OCI-LY3 (cell line): ENCODE measurements around the gene ADRA2B.

Source experiments
- H2AFZ ChIP-seq: fragments of 200-600, 300-600 bp; shearing (Covaris generic); 2 replicates; pipeline ENCODE4 v1.6.0; 2014; ENCODE audit warnings: antibody characterized with exemption, low read depth, low read length
- H3K27ac ChIP-seq: fragments of 200-600, 300-600 bp; sonication (generic); 2 replicates; pipeline ENCODE4 v1.5.1; 2014; ENCODE audit warnings: mild to moderate bottlenecking, low read length, moderate library complexity, mixed read lengths
- H3K27me3 ChIP-seq: fragments of 200-600, 300-600 bp; sonication (generic); 2 replicates; pipeline ENCODE4 v1.6.1; 2014; ENCODE audit warnings: low read depth, low read length, mixed read lengths
- H3K36me3 ChIP-seq: fragments of 200-600, 300-600 bp; sonication (generic); replicated peaks from 2 replicates; pipeline ENCODE3; 2014; ENCODE audit warnings: low read depth, low read length, mixed read lengths
- H3K4me1 ChIP-seq: fragments of 300-600, 200-600 bp; sonication (generic); 2 replicates; pipeline ENCODE4 v1.6.1; 2014; ENCODE audit warnings: low read length, mixed read lengths
- H3K4me2 ChIP-seq: fragments of 200-600, 300-600 bp; sonication (generic); 2 replicates; pipeline ENCODE4 v1.6.1; 2014; ENCODE audit warnings: low read length, mixed read lengths
- H3K4me3 ChIP-seq: fragments of 300-600, 200-600 bp; sonication (generic); 2 replicates; pipeline ENCODE4 v1.5.1; 2014; ENCODE audit warnings: antibody characterized with exemption, mild to moderate bottlenecking, low read length, moderate library complexity
- H3K79me2 ChIP-seq: fragments of 300-600, 200-600 bp; shearing (Covaris generic); 2 replicates; pipeline ENCODE4 v1.6.1; 2014; ENCODE audit warnings: mild to moderate bottlenecking, low read length, mixed read lengths
- H3K9ac ChIP-seq: fragments of 300-600, 200-600 bp; shearing (Covaris generic); 2 replicates; pipeline ENCODE4 v1.6.0; 2014; ENCODE audit warnings: mild to moderate bottlenecking, low read length, moderate library complexity
- H3K9me3 ChIP-seq: fragments of 200-600, 300-600 bp; shearing (Covaris generic); 2 replicates; pipeline ENCODE4 v1.6.1; 2014; ENCODE audit warnings: low read length, mixed read lengths; ENCODE audit not compliant: insufficient read depth
- H4K20me1 ChIP-seq: fragments of 200-600, 300-600 bp; sonication (generic); 2 replicates; pipeline ENCODE4 v1.6.1; 2016; ENCODE audit warnings: low read length, mixed read lengths; ENCODE audit not compliant: insufficient read depth
- CTCF ChIP-seq: fragments of 200-600, 300-600 bp; sonication (generic); IDR thresholded peaks from 2 replicates; pipeline ENCODE4 v1.5.1; 2014; ENCODE audit warnings: antibody characterized with exemption, low read length, low read depth
- EZH2phosphoT487 ChIP-seq: fragments of 200-600 bp; shearing (Covaris generic); IDR thresholded peaks from 2 replicates; pipeline ENCODE4 v1.6.1; 2018; ENCODE audit warnings: antibody characterized with exemption, mixed run types, low read depth

The ADRA2B gene

GRCh38 chr2:96157649-96158553, 41.5 kb upstream of the ADRA2B start:
- no peak for TF ChIP-seq EZH2phosphoT487
- TF ChIP-seq CTCF, result no peak
- Histone ChIP-seq H3K27me3 (no peaks in the 10 kb centered on the region), H3K4me3 (peak overlapping the region; percentile 7), H3K9me3 (no peaks in the 10 kb centered on the region), H3K79me2 (no peaks in the 10 kb centered on the region), H3K4me2 (peak overlapping the region; percentile 47), H3K27ac (peak overlapping the region; percentile 9; the same call in 1 of the 2 replicates), H4K20me1 (no peaks in the 10 kb centered on the region), H3K9ac (peak overlapping the region; percentile 44; the same call in 1 of the 2 replicates), H3K36me3 (no peaks in the 10 kb centered on the region), H2AFZ (peak overlapping the region; percentile 2; the same call in 1 of the 2 replicates), H3K4me1 (peaks cover 40% of the 10 kb centered on the region)

GRCh38 chr2:96156926-96157648, 40.7 kb upstream of the ADRA2B start:
- Histone ChIP-seq H3K36me3 (no peaks in the 10 kb centered on the region), H4K20me1 (no peaks in the 10 kb centered on the region), H2AFZ (peak overlapping the region; percentile 12; the same call in 1 of the 2 replicates), H3K9ac (peak overlapping the region; percentile 44; the same call in 1 of the 2 replicates), H3K9me3 (no peaks in the 10 kb centered on the region), H3K4me1 (peaks cover 34% of the 10 kb centered on the region), H3K4me3 (peak overlapping the region; percentile 7), H3K27ac (peak overlapping the region; percentile 9; the same call in 1 of the 2 replicates), H3K4me2 (peak overlapping the region; percentile 47), H3K79me2 (no peaks in the 10 kb centered on the region), H3K27me3 (no peaks in the 10 kb centered on the region)
- TF ChIP-seq CTCF (no peak), EZH2phosphoT487 (no peak)

GRCh38 chr2:96156011-96156820, 39.8 kb upstream of the ADRA2B start:
- TF ChIP-seq CTCF, result no peak
- no peak for TF ChIP-seq EZH2phosphoT487
- Histone ChIP-seq H3K79me2 (no peaks in the 10 kb centered on the region), H4K20me1 (no peaks in the 10 kb centered on the region), H3K4me1 (peaks cover 29% of the 10 kb centered on the region), H3K36me3 (no peaks in the 10 kb centered on the region), H3K4me2 (peak overlapping the region; percentile 47), H3K27ac (no peak overlapping the region), H3K9ac (no peak overlapping the region), H3K27me3 (no peaks in the 10 kb centered on the region), H2AFZ (peak overlapping the region; percentile 12; the same call in 1 of the 2 replicates), H3K9me3 (no peaks in the 10 kb centered on the region), H3K4me3 (0 out of 2 replicates have a peak overlapping the region, but pooled peaks have one; percentile 7)
